Cardiac septum (tissue), 1 donor: ENCODE measurements around the gene MSI2. TPM values are rescaled to one million over a fixed set of nuclear protein-coding genes. Genes with fewer than 3 reads are reported as not detected.

Experiments
- DNase-seq: peaks from one replicate; pipeline ENCODE4 v3.0.0-alpha.2; 2020; ENCODE audit warnings: low spot score
- intact Hi-C: fragments of 100-400 bp; cut with DNase I; formaldehyde crosslinking; loops from one replicate; pipeline ENCODE4 v1.14.0; 2022
- total RNA-seq: library from RNA; stranded (reverse); fragmentation: NEBNext Ultra II Directional; extraction: Animal tissue kit (Norgen Biotek cat#: 25700); gene quantifications from one replicate; pipeline ENCODE4 v1.2.1, GENCODE V29; 2021
- donor health status: DM: no; HTN: no; CAD: no.

Gene MSI2
- total RNA-seq, 1 donor from 2014 or later: 112 TPM

DNA sequence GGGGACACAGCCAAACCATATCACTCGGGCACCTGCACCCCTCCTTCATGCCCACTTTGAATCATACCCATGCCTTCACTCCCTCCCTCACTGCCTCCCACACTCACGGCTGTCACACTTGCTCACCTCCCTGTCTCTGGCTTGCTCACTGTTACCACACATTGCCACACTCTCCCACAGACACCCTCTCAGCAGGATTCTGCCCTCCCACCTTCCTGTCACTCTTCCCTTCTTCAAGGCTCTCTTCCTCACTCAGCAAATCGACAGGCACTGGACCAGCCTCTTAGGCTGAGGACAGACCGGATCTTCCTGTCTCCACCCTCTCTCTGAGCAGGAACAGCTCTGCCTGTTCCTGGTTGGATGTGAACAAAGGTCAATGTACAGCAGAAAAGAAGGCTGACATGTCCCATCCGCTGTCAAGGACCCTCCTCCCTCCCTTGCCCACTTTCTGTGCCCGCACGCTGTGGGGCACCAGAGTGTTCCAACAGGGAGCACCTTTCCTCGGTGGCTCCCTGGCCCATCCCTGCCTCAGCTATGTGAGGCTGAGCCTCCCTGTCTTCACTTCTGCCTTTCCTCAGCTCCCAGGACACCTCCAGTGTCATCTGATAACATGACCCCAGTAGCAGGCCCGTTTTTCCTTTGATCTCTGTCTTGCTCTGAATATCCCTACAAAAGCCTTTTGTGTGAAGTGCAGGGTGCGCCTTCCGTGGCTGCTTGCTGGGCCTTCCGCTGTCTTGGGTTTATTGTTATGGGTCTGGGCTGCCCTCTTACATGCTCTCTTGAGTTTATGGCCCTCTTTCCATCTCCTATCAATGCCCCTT is 441.8 kb downstream of the MSI2 start:
- DNase-seq: no peak
- intact Hi-C loops: no loop called here

DNA sequence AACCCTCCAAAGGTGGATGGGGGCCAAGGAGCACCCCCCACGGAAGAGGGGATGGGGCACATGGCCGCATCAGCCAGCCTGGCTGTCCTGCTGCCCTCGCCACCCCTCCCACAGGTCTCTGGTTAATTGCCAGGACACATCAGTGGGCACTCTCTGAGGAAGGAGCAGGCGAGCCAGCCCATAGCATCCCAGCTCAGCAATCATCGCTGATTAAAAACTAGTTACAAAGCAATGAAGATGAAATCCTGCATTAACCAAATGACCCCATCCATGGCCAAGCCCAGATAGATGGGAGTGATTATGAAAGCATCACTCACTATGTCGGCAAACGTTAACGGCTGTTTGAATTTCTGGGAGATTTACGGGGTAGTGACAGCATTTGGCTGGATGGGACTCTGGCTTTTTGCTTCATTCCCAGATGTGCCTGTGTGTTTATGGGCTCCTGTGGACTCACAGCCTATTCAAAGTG is 443.5 kb downstream of the MSI2 start:
- intact Hi-C loops: no loop called here
- no peak for DNase-seq

DNA sequence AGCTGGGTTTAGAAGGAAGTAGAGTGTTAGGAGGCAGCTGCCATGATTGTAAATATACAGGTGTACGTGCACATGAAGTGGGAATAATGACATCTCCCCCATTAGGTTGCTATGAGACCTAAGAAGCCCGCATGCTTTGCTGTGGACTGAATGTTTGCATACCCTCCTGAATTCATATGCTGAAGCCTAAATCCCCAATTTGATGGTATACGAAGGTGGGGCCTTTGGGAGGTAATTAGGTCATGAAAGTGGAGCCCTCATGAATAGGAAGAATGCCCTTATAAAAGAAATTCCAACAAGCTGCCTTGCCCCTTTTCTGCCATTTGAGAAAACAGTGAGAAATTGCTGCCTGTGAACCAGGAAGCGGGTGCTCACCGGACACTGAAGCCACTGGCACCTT is 444.8 kb downstream of the MSI2 start:
- intact Hi-C loops: no loop called here
- DNase-seq: no peak

DNA sequence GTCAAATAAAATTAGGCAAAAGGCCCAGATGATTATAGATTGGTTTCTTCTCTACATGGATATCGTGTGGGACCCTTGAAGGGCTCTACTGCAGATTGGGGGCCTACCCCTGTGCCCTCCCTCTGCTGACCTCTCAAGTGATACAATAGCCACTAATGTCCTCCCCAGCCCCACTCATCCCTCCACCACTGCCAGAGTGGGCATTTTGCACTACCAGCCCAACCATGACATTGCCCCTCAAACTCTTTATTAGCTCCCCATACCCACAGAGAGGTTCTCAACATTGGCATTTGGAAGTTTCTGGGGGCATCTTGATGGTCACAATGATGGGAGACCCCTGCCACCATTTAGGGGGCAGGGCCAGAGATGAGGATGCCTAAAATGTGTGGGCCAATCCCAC is 446.9 kb downstream of the MSI2 start:
- DNase-seq: no peak
- intact Hi-C loops: no loop called here

DNA sequence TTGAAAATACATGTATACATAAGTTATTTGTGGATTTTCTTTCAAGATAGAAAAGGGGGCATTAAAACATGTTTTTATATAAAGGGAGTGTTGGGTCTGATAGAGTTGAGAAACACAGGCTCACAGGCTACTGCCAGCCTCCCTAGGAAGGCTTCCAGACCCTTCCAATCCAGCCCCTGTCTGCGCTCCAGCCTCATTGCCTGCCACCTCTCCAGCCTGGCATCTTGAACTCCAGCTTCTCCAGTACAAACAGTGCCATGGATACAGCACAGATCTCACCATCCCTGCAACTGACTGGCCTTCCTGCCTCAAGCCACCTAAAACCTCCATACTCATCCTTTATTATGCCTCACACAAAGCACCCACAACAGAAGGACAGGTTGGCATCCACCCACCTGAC is 448.1 kb downstream of the MSI2 start:
- no peak for DNase-seq
- intact Hi-C loops: no loop called here

DNA sequence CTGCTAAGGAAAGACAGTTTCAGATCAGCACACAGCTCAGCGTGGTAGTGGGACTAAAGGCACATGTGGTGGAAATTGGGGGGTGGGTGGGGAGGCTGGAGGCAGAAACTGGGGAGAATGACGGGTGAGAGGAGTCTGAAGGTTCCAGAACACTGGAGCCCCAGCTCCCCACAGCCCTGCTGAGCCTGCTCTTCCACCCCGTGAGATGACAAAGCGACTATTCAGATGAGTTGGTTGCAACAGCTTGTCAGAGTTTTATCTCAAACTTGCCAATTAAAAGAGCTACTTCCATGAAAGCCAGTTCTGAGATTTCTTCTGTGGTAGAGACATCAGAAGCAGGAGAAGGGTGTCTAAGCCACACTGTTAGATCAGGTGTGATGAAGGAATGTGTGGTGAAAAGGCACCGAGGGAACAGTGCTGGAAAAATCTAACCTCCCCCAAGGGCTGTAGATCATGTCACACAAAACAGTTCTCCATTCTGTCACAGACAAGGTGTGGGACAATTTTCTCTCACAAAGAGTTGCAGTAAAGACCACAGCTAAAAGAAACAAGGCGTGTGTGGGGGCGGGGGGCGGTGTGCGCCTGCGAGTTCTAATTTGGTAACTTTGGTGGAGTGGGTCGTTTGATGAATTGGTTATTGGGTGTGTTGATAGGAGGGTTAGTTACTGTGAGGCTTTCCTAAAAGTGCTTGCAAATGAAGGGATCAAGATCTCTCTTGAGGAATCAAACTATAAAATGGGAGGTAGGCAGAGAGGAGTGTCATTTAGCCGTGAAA is 449.8 kb downstream of the MSI2 start:
- intact Hi-C loops: no loop called here
- no peak for DNase-seq

DNA sequence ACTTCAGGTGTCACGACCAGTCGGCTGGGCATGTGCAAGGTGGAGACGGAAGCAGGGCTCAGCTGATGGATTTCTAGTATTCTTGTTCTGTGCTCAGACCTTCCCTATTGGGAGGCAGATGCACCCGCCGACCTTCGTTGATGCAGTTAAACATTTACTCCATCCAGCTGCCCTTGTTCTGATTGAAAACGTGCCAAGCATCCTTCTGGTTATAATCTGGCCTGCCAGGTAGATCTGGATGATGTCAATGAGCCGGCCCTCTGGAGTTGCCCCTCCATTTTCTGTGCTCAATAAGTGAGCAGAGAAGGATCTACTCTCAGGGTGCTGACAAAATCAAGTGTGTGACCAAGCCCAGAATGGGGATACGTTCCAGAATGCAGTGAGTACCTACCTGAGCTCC is 450.4 kb downstream of the MSI2 start:
- no peak for DNase-seq
- intact Hi-C loops: no loop called here

DNA sequence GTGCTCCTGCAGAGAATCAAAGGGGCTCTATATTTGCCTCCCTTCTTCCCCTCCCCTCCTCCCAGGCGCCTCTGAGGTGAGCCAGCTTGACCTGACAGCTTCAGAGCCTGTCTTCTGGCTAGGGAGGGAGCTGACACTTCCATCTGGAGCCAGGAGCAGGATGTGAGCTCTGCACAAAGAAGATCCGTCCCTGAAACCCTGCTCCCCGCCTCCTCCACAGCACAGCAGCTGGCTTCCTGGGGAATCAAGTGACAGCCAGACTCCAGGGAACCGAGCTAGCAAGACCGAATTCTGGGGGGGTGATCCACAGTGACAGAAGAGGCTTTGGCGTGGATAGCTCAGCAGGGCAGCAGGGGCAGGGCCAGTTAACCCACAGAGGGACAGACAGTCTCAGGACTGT is 451.6 kb downstream of the MSI2 start:
- no peak for DNase-seq
- intact Hi-C loops: no loop called here

DNA sequence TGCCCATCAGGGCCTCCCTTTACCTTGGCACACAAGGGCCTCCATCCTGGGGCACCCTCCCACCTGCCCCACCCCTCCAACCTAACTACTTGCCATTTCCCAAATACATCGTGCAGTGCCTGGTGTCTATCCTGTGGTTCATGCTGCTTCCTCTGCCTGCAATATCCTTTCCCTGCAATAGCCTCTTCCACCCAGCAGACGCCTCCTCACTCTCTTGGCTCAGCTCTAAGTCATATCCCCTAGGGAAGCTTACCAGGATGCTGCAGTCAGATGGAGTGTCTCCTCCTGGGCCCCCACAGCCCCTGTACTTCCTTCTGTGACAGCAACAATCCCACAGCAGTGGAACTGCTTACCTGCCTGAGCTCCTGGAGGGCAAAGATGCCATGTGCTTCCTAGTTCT is 452.1 kb downstream of the MSI2 start:
- DNase-seq: no peak
- intact Hi-C loops: no loop called here

DNA sequence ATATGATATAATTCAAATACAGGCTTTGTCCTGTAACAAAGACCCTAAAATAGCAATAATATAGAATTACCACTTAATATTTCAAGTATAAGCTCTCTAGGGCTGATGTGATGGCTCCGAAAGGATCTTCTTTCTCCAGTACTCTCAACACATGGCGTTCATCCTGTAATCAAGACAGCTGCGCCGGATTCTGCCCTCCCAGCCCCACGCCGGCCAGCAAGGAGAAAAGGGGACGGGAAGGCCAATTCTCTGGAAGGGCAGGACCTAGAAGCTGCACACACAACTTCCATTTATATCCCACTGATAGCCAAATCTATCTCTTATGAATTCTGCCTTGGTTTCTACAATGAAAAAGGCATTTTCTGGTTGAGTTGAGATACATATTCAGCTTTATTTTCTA is 456.8 kb downstream of the MSI2 start:
- intact Hi-C loops: no loop called here
- no peak for DNase-seq

DNA sequence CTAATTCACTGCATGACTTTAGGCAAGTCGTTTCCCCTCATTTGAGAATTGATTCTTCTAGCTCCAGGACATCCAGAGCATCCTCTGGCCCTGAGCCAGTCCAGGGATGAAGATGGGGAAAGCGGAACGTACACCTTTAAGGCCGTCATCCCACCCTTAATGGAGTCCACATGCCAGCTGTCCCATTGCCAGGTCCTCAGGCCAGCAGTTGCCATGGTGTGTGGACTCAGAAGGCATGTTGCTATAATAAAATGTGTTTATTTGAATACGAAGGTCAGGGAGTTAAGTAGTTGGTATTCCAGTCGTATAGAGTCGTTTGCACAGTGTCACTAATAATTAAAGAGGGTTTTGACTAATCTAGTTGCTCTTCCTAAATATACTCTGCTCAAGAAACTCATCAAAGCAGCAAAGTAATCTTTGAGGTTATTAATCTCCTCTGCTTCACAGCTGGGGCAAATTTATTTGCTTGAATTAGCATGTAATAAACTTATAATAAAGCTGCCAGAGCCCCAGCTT is 458.4 kb downstream of the MSI2 start:
- DNase-seq: no peak
- intact Hi-C loops: no loop called here

DNA sequence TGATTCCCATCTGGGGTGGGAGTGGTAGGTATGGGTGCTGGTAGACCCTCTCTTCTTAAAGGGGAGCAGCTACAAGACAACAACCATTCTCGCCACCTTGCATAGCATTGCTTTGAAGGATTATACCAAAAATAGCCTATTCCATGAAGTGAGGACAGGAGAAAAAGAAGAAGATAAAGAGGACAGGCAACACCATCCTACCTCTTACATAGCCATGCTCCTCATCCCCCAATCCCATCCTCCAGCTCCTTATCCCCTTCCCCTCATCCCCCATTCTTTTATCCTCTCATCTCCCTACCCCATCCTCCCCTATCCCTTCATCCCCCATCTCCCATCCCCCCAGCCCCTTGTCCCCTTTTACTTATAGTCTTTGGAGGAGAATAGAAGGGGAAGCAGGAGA is 459.7 kb downstream of the MSI2 start:
- DNase-seq: no peak
- intact Hi-C loops: no loop called here

DNA sequence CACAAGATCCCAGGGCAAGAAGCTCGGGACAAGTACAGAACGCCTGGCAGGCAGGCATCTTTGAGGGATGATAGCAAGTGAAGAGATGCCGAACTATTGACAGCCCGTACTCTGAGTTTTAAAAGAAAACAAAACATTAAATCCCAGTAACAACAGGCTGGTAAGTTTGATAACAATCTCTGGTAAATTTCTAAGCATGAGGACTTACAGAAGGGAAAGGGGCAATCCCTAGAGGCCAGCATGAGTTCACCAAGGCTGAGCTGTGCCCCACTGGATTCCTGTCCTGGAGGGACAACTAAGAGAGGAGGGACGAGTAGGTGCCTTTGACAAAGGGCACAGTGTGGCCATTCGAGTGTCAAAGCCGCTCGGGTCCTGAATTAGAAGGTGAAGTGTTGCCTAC is 462.6 kb downstream of the MSI2 start:
- DNase-seq: no peak
- intact Hi-C loops: no loop called here

DNA sequence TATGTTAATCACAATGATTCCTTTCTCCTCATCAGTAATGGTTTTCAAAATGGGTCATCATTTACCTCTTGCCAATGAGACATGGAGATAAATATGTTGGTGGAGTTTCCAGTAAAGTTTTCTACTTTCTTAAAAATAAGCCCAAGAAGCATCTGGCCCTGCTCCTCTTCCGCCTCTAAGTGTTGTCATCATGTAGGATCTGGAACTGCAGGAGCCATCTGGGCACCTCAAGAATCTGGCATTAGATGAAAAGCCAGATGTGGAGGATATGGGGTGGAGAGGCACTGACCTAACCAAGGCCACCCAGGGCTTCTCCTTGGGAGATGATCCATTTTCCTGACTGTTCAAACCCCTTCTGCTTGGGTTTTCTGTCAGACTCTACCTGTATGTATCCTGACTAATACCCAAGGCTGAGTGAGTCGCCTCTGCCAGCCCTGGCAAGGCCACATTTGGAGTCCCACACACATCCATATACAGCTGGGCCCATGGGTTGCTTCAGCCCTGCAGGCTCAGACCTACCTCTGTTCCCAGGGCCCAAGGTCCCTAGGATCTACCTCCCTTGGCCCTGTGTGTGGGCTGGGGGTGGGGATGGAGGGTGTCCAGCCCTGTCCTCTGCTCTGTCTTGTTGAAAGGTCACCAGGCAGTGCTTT is 464.2 kb downstream of the MSI2 start:
- DNase-seq: no peak
- intact Hi-C loops: no loop called here

DNA sequence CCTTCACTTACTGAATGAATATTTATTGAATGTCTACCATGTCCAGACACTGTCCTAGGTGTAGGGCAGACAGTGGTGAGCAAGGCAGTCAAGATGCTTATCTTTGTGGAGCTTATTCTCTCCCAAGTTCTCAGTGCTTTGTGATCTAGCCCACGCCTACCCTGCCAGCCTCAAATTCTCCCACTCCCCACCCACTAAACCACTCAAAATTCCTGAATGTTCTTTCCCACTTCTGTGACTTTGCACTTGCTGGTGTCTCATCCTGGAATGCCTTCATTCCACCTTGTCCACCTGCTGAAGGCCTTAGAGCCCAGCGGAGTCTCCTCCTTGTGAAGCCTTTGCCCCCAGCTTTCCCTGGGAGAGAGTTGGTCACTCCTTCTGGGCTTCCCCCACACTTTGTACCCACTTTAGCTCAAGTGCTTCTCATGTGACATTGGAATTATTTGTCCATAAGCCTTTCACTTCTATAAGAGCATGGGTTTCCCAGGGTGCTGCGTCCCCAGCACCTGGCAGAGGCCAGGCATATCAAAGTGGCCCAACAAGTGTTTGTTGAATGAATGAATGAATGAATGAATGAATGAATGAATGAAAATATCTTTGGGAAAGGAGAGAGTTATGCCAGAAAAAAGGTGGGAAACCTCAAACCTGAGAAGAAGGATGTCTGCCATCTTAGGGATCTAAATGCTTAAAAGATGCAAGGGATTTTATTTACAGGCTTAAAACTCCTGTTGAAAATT is 465.8 kb downstream of the MSI2 start:
- intact Hi-C loops: no loop called here
- no peak for DNase-seq

DNA sequence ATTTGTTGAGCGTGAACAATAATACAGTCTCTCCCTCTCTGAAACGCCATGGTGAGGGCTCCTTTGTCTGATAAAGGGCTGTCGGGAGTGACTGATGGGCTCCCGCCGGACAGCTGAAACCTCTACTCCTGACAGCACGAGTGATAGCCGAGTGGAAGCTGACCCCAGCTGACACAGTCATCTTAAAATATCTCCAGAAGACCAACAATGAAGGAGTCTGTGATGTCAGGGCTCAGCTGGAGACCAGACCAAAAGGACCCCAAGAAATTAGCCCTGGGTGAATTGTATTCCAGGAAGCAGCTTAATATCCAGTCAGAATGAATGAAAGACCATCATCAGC is 466.4 kb downstream of the MSI2 start:
- intact Hi-C loops: no loop called here
- no peak for DNase-seq

DNA sequence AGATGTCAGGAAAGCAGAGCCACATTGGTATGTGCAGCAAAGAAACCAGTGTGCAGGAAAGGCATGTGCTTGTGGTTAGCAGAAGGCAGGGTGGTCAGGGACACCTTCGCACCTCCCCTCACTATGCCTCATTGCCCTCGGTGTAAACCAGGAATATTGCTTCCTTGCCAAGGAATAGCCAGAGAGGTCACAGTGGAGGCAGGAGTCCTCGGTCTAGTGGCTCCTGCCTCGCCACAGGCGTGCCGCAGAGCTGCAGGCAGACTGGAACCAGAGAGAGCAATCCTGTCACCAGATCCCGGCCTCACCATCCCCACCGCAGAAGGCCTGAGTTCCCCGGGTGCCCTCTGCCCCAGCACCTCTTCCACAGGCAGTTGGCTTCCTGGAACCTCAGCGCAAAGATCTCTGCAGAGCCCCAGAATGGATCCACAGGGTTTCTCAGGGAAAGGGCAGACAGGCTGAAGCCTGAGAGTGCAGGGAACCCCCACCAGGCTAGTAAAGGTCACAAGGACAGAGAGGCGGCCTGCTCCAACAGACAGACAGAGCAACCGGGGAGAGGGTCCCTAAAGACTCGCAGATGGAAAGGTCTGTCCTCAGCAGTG is 467.2 kb downstream of the MSI2 start:
- DNase-seq: no peak
- intact Hi-C loops: no loop called here

DNA sequence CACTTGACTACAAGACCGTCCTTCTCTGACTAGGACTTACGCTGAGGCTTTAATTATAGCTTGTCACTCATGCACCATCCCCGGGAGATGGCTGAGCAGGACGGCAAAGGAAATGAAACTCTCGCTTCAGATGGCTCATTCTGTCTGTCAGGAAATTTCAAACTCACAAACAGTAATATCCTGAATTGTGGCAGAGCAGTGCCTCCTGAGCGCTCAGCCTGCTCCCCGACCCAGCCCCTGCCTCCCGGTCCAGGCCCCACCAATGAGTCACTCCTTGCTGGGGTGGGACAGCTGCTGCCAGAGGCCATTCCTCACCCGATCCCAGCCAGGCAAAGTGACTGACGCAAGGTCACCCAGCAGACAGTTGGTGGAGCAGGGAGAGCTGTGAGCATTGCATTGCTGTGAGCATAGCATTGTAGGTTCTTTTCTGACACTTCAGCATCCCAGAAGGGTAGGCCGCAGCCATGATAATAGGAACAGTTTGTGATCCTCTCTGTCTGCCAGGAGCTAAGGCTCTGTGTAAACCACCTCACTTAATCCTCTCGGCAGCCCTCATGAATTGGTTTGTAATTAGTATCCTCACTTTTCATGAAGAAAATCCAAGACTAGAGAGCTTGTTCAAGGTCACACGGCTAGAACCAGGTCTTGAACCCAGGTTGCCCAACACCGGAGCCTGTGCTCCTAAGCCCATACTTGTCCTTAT is 467.9 kb downstream of the MSI2 start:
- intact Hi-C loops: no loop called here
- no peak for DNase-seq

DNA sequence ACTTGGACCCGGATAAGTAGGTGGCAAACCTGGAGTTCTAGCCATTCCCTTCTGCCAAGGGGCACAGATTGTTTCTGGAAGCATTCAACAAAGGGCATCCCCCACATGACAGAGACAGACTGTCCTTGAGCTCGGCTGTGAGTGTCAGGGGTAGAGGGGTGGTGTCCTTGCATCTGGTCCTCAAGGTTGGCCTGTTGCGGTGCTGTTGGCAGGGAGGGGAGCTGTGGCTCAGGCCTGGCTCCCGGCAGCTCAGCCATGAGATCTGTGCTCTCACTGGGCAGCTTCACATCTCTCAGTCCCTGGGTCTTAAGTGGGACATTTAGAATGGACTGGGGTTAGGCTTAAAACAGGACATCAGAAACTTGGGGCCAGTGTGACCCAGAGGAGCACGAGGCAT is 468.4 kb downstream of the MSI2 start:
- DNase-seq: no peak
- intact Hi-C loops: no loop called here
